Fibroblast of peridontal ligament (primary cell): ENCODE results near the gene SLC31A1.
"Not testable (repeated sequence)": the region's sequence is repeated elsewhere in the genome, so short reads cannot be mapped to it uniquely, and the experiment has no call there.

ENCODE experiments used
- DNase-seq: peaks from one replicate; pipeline ENCODE4 v3.0.0-alpha.2; 2010; ENCODE audit errors: extremely low read depth

Gene SLC31A1

GRCh38 chr9:113220467-113221002, 809 bp upstream of the SLC31A1 start:
- peak; percentile 10 for DNase-seq

GRCh38 chr9:113221800-113222481, 597 bp downstream of the SLC31A1 start:
- DNase-seq = peak; percentile 21

GRCh38 chr9:113222482-113222841, 1.1 kb downstream of the SLC31A1 start:
- peak; percentile 56 for DNase-seq

GRCh38 chr9:113223963-113224362, 2.6 kb downstream of the SLC31A1 start:
- peak; percentile 90 for DNase-seq

GRCh38 chr9:113227436-113227835, 6.1 kb downstream of the SLC31A1 start:
- no peak for DNase-seq

- DNase-seq = no peak
Measured at GRCh38 chr9:113228130-113228665, 6.9 kb downstream of the SLC31A1 start.

- no peak for DNase-seq
Measured at GRCh38 chr9:113231701-113232100, 10.4 kb downstream of the SLC31A1 start.

- DNase-seq = peak; percentile 67
Measured at GRCh38 chr9:113235701-113236255, 14.4 kb downstream of the SLC31A1 start.

- no peak for DNase-seq
Measured at GRCh38 chr9:113237026-113237425, 15.7 kb downstream of the SLC31A1 start.

GRCh38 chr9:113238202-113238858, 17.0 kb downstream of the SLC31A1 start:
- no peak for DNase-seq

- no peak for DNase-seq
Measured at GRCh38 chr9:113238859-113239232, 17.5 kb downstream of the SLC31A1 start.

- no peak for DNase-seq
Measured at GRCh38 chr9:113241161-113241560, 19.8 kb downstream of the SLC31A1 start.

GRCh38 chr9:113244556-113244955, 23.2 kb downstream of the SLC31A1 start:
- no peak for DNase-seq

GRCh38 chr9:113245894-113246293, 24.6 kb downstream of the SLC31A1 start:
- DNase-seq = no peak

GRCh38 chr9:113246928-113247327, 25.6 kb downstream of the SLC31A1 start:
- no peak for DNase-seq

GRCh38 chr9:113247640-113248039, 26.3 kb downstream of the SLC31A1 start:
- no peak for DNase-seq

- DNase-seq = not testable (repeated sequence)
Measured at GRCh38 chr9:113249661-113250060, 28.3 kb downstream of the SLC31A1 start.

- DNase-seq = no peak
Measured at GRCh38 chr9:113250807-113251206, 29.5 kb downstream of the SLC31A1 start.

- DNase-seq = no peak
Measured at GRCh38 chr9:113254991-113255390, 33.6 kb downstream of the SLC31A1 start.

GRCh38 chr9:113255438-113255837, 34.1 kb downstream of the SLC31A1 start:
- no peak for DNase-seq

GRCh38 chr9:113257863-113258262, 36.5 kb downstream of the SLC31A1 start:
- no peak for DNase-seq

- no peak for DNase-seq
Measured at GRCh38 chr9:113258282-113258681, 36.9 kb downstream of the SLC31A1 start.
